AG09309 (cell line): ENCODE data around the gene SLC1A2.
A peak's percentile ranks its signal among the peaks of the same experiment; 100 is the strongest.

Experiments used
- DNase-seq: peaks from one replicate; pipeline ENCODE4 v3.0.0-alpha.2; 2010; ENCODE audit warnings: low read depth
- H3K4me3 ChIP-seq: 2 replicates; pipeline ENCODE4 v1.5.1; 2011; ENCODE audit warnings: mild to moderate bottlenecking, low read depth, low read length, moderate library complexity; ENCODE audit not compliant: control insufficient read depth
- TF ChIP-seq, protein P1 (sequence below): IDR thresholded peaks from 2 replicates; pipeline ENCODE4 v1.5.1; 2011; ENCODE audit warnings: mild to moderate bottlenecking, low read depth, low read length, inconsistent platforms; ENCODE audit not compliant: insufficient read depth, control insufficient read depth; ENCODE audit errors: missing control alignments

Gene SLC1A2

DNA sequence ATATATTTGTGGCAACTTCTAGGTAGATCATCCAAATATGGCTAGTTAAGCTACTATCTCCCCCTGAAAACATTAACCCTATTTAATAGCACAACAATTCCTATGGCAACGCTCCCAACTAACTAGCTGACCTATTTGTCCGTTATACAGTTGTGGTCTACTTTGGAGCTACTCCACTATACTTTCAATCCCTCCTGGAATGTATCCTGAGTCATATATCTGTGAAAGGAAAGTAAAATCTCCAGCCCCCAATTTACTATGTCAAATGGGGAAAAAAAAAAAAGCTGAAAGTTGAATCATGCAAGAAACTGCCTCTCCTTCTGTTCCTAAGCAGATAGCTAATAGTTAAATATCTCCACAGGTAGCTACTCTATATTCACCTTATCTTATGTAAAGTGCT lies 151.9 kb downstream of the SLC1A2 start:
- no peak for DNase-seq
- TF ChIP-seq, protein P1, sequence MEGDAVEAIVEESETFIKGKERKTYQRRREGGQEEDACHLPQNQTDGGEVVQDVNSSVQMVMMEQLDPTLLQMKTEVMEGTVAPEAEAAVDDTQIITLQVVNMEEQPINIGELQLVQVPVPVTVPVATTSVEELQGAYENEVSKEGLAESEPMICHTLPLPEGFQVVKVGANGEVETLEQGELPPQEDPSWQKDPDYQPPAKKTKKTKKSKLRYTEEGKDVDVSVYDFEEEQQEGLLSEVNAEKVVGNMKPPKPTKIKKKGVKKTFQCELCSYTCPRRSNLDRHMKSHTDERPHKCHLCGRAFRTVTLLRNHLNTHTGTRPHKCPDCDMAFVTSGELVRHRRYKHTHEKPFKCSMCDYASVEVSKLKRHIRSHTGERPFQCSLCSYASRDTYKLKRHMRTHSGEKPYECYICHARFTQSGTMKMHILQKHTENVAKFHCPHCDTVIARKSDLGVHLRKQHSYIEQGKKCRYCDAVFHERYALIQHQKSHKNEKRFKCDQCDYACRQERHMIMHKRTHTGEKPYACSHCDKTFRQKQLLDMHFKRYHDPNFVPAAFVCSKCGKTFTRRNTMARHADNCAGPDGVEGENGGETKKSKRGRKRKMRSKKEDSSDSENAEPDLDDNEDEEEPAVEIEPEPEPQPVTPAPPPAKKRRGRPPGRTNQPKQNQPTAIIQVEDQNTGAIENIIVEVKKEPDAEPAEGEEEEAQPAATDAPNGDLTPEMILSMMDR, result no peak
- no peak overlapping the region for H3K4me3 ChIP-seq

DNA sequence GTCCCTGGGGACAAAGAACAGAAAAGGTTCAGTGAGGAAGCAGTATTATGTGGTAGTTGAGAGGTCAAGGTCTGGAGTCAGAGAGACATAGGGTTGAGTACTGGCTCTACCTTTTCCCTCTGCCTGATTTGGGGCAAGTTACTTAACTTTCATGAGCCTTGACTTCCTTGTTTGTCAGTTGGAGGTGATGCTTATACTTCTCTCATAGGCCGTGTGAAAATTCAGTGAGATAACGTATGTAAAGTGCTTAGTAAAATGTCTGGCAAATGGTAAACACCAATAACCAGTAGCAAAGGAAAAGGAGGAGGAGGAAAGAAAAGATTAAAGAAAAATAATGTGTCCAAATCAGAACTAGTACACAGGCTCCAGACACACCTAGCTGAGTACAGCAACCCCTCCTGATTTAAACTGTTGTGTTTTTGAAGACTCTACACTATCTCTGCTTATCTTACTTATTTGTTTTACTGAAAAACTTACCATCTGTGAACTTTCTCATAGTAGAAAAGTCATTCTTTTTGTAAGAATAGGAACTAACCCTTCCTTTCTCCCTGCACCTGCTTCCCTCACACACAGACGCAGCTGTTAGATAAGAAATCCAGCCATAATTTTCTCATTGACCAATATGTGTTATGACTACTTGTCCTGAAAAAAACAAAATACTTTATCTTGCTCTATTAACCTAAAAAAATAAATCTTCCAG lies 153.5 kb downstream of the SLC1A2 start:
- no peak overlapping the region for H3K4me3 ChIP-seq
- no peak for DNase-seq
- TF ChIP-seq, protein P1, result no peak

DNA sequence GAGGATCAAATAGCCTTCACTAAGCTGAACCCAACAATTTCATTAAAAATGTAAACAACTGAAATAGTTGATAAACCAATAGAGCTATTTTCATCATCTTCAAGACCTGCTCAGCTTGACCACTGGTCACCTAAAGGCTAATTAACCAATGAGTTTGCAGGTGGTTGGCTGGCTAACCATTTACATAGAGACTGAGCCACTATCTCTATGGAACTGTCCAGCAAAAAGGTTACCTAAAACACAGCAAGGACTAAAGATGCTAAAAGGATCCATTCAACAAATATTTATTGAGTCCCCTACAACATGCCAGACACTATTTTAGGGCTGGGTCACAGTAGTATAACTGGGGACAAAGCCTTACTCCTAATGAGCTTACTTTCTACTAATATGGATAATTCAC lies 156.6 kb downstream of the SLC1A2 start:
- TF ChIP-seq, protein P1, result no peak
- no peak overlapping the region for H3K4me3 ChIP-seq
- no peak for DNase-seq

DNA sequence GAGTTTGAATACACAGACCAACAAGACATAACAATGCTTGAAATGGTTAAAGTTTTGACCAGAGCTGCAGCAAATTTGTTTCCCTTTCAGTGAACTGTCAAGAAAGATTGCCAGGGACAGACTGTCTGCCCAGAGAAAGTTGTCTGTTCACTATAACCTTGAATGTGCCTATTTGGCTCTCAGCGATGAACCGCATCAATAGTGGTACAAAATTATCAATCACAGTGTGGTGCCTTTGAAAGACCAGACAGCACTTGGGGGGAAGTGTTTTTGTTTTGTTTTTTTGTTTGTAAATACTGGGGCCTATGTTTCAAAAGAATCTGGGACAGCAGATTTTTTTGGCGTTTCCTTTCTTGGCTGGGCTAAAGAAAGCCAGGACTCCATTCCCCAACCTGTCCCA lies 157.3 kb downstream of the SLC1A2 start:
- DNase-seq, result no peak
- H3K4me3 ChIP-seq, result no peak overlapping the region
- TF ChIP-seq, protein P1, result no peak

DNA sequence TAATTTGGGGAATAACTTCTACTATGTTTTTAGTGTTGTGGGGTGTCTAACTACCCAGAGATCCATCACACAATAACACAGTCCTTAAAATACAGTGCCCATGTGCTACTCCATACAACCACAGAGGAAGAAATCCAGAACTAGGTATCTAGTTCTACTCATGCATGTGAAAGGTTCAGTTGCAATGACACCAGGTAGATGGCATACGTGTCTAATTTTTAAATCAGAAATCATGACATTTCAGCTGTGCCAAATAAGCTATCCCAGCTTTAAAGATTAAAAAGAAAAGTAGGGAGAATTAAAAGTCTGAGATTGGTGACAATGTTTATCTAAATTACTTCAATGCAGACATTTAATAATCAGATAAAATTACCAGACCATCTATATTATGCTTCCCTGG lies 158.2 kb downstream of the SLC1A2 start:
- TF ChIP-seq, protein P1, result no peak
- DNase-seq, result no peak
- H3K4me3 ChIP-seq, result no peak overlapping the region

DNA sequence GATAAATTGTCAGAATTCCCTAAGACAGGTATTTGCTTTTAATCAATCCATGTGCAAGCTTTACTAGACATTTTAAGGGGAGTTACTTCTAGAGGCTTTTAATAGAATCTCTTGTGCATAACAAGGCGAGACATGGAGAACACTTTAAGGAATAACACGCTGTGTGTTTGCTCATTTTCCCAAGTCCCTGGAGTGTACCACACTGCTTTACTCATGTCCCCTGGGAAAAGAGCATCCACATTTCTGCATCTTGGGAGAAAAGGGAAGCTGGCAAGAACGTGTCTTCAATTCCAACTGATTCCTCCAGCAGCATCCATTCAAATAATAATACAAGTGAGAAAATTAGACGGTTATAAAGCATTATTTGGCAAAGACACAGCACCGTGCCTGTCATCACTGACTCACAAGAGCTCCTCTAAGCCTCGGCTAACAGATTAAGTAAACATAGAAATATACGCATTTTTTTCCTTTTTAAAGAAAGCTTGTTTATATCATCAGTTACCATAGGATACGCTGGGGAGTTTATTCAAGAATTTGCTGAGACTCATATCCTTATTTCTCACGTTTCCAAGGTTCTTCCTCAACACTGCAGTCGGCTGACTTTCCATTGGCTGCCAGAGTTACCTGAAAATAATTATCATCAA lies 158.9 kb downstream of the SLC1A2 start:
- H3K4me3 ChIP-seq, result no peak overlapping the region
- TF ChIP-seq, protein P1, result no peak
- DNase-seq, result peak; percentile 54
